8988T (cell line): Measurements from ENCODE around the gene POLA2.
A peak's percentile ranks its signal among the peaks of the same experiment; 100 is the strongest.
"Not testable (repeated sequence)": the region's sequence is repeated elsewhere in the genome, so short reads cannot be mapped to it uniquely, and the experiment has no call there.

Experiments used
- DNase-seq: peaks from one replicate; pipeline ENCODE4 v3.0.0; 2011

The POLA2 gene

GRCh38 chr11:65310215-65310614, 48.5 kb downstream of the POLA2 start:
- no peak for DNase-seq

- DNase-seq: no peak
Observed at GRCh38 chr11:65310736-65311135, 49.0 kb downstream of the POLA2 start.

GRCh38 chr11:65311170-65311678, 49.5 kb downstream of the POLA2 start:
- no peak for DNase-seq

- DNase-seq: peak; percentile 89
Observed at GRCh38 chr11:65314501-65315203, 52.9 kb downstream of the POLA2 start, which contains the start of gene CDC42EP2. TSS of gene CDC42EP2 (plus strand) at chr11:65314866. CDS start at chr11:65320899, 6,033 bp downstream.

GRCh38 chr11:65315204-65315865, 53.6 kb downstream of the POLA2 start:
- no peak for DNase-seq

GRCh38 chr11:65315866-65316226, 54.1 kb downstream of the POLA2 start:
- DNase-seq: no peak

- DNase-seq: no peak
Observed at GRCh38 chr11:65316227-65317024, 54.7 kb downstream of the POLA2 start.

GRCh38 chr11:65317025-65317786, 55.4 kb downstream of the POLA2 start:
- no peak for DNase-seq

GRCh38 chr11:65320386-65321075, 58.8 kb downstream of the POLA2 start:
- DNase-seq: no peak

- DNase-seq: no peak
Observed at GRCh38 chr11:65321076-65321475, 59.3 kb downstream of the POLA2 start.

GRCh38 chr11:65321828-65322485, 60.2 kb downstream of the POLA2 start:
- no peak for DNase-seq

- no peak for DNase-seq
Observed at GRCh38 chr11:65323813-65324212, 62.1 kb downstream of the POLA2 start.

- no peak for DNase-seq
Observed at GRCh38 chr11:65325435-65325834, 63.7 kb downstream of the POLA2 start.

GRCh38 chr11:65327021-65327420, 65.3 kb downstream of the POLA2 start:
- DNase-seq: no peak

- no peak for DNase-seq
Observed at GRCh38 chr11:65329478-65329877, 67.7 kb downstream of the POLA2 start.

- no peak for DNase-seq
Observed at GRCh38 chr11:65329944-65330403, 68.2 kb downstream of the POLA2 start.

GRCh38 chr11:65330544-65330943, 68.8 kb downstream of the POLA2 start:
- DNase-seq: no peak

- not testable (repeated sequence) for DNase-seq
Observed at GRCh38 chr11:65332591-65332990, 70.8 kb downstream of the POLA2 start.

- no peak for DNase-seq
Observed at GRCh38 chr11:65334696-65335295, 73.0 kb downstream of the POLA2 start.

GRCh38 chr11:65338676-65339075, 76.9 kb downstream of the POLA2 start:
- DNase-seq: no peak

GRCh38 chr11:65340226-65340625, 78.5 kb downstream of the POLA2 start:
- no peak for DNase-seq
